C4-2B (cell line): ENCODE results near the gene C20orf144.

Source experiments
- H3K27ac ChIP-seq: fragments of 450-650 bp; 2 replicates; pipeline ENCODE4 v1.5.1; 2017
- CTCF ChIP-seq: fragments of 450-650 bp; conservative IDR thresholded peaks from 2 replicates; pipeline ENCODE4 v1.5.1; 2017; ENCODE audit warnings: mild to moderate bottlenecking
- ZFX ChIP-seq: fragments of 450-650 bp; IDR thresholded peaks from 2 replicates; pipeline ENCODE4 v1.6.1; 2017

The C20orf144 gene

GRCh38 chr20:33656010-33656782 is 5.9 kb upstream of the C20orf144 start:
- peak overlapping the region; percentile 4; the same call in 1 of the 2 replicates for H3K27ac ChIP-seq
- TF ChIP-seq CTCF (no peak), ZFX (no peak)

- TF ChIP-seq CTCF, result no peak
- no peak for TF ChIP-seq ZFX
- H3K27ac ChIP-seq, result no peak overlapping the region; the same call in 1 of the 2 replicates
These were observed 5.1 kb upstream of the C20orf144 start for GRCh38 chr20:33656783-33657703.

DNA sequence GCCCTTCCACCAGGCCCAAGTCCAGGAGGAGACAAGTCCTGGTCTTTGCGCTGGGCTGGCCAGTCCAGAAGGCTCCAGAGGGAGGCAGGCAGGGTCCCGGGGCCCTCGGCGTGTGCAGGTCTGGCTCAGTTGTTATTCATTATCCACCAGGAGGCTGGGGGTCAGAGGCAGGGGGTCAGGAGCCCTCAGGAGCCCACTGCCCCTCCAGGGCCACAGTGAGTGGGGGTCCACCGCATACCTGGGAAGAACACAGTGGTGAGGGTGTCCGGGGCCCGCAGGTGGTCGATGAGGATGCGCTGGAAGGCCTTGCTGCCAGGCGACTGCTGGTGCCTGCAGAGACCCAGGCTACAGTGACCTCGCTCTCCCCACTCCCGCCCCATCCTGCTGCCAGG is 4.4 kb upstream of the C20orf144 start:
- H3K27ac ChIP-seq, result no peak overlapping the region
- no peak for TF ChIP-seq ZFX
- TF ChIP-seq CTCF, result no peak

DNA sequence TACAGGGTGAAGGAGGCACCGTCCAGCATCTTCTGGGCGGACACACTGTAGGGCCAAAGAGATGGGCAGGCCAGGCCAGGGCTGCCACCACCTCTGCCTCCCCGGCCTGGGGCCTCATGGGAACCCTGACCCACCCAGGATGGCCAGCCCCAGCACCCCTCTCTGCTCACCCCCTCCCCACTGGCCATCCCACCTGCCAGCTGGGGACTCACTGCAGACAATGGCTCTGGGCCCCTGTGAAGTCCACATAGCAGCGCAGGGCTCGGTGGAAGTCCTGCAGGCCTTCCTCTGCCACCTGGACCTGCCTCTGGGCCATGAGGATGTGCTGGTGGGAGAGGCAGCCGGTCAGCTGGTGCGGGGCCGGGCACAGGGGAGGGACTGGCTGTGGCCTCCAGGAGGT is 3.6 kb upstream of the C20orf144 start:
- TF ChIP-seq CTCF (no peak), ZFX (no peak)
- H3K27ac ChIP-seq, result no peak overlapping the region

DNA sequence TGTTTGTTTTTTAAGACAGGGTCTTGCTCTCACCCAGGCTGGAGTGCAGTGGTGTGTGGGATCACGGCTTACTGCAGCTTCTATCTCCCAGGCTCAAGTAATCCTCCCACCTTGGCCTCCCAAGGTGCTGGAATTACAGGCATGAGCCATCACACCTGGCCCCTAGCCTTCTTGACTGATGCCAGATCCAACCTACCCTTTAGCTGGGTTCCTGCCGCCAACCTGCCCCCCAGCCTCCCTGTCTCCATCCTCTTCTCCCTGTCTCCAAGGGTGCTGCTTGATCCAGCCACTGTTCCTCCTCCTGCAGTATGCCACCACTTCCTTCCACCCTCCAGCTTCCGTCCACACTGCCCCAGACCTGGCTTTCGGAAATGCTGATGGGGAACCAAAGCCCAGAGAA is 3.2 kb upstream of the C20orf144 start:
- H3K27ac ChIP-seq, result no peak overlapping the region
- TF ChIP-seq ZFX (no peak), CTCF (no peak)

- TF ChIP-seq ZFX (no peak), CTCF (no peak)
- H3K27ac ChIP-seq, result no peak overlapping the region
These were observed 2.6 kb upstream of the C20orf144 start for GRCh38 chr20:33659341-33660034.
